Measurements from ENCODE around the gene RAD51B. TPM values are rescaled to one million over a fixed set of nuclear protein-coding genes. Genes with fewer than 3 reads are reported as not detected.

RAD51B gene
- total and polyA plus RNA-seq, 2 of the 13 experiments (the other 11 are each of a cell fraction or from before 2014, with no cell fraction given) = 7.0 to 9.5 TPM

DNA sequence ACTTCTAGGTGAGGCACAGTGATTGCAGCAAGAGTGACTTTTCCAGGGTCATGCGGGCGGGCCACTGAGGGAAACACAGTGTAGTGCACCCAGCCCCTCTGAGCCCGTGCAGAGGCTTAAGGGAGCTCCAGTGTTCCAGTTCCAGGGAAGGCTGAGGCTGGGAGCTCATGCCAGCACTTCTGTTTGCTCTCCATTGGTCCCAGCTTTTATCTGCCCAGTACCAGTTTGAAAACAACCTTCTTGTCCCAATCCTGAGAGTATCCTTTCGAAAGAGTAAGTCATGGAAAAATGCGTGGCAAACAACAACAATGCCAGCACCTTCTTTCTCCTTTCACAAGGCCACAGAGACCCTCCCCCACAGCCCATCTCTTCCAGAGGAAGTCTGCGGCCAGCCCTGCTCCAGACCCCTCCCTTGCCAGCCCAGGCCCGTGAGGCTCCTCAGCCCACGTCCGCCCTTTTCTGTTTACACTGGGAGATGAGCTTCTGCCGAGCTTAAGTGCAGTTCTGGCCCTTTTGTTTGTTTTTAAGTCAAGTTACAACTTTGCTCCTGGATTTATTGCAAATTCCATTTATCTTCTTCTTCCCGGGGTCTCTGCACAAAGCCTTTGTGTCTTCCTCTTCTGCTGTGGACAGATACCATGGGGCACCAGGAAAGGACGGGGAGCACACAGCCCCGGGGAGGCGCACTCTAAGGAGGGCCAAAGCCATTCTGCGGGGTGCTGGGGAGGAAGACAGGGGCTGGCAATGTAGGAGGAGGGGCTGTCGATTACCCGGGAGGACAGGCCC is 787.7 kb downstream of the RAD51B start (continued):
- TF ChIP-seq, protein P1, sequence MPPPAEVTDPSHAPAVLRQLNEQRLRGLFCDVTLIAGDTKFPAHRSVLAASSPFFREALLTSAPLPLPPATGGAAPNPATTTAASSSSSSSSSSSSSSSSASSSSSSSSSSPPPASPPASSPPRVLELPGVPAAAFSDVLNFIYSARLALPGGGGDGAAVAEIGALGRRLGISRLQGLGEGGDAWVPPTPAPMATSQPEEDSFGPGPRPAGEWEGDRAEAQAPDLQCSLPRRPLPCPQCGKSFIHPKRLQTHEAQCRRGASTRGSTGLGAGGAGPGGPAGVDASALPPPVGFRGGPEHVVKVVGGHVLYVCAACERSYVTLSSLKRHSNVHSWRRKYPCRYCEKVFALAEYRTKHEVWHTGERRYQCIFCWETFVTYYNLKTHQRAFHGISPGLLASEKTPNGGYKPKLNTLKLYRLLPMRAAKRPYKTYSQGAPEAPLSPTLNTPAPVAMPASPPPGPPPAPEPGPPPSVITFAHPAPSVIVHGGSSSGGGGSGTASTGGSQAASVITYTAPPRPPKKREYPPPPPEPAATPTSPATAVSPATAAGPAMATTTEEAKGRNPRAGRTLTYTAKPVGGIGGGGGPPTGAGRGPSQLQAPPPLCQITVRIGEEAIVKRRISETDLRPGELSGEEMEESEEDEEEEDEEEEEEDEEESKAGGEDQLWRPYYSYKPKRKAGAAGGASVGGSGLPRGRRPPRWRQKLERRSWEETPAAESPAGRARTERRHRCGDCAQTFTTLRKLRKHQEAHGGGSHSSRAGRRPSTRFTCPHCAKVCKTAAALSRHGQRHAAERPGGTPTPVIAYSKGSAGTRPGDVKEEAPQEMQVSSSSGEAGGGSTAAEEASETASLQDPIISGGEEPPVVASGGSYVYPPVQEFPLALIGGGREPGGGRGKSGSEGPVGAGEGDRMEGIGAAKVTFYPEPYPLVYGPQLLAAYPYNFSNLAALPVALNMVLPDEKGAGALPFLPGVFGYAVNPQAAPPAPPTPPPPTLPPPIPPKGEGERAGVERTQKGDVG (CRISPR knock-in tag; IDR thresholded peaks at IDR 0.05; ENCODE audit: borderline replicate concordance) = 0 out of 2 replicates have a peak, but pooled peaks have one; percentile 5
- TF ChIP-seq, protein P2, sequence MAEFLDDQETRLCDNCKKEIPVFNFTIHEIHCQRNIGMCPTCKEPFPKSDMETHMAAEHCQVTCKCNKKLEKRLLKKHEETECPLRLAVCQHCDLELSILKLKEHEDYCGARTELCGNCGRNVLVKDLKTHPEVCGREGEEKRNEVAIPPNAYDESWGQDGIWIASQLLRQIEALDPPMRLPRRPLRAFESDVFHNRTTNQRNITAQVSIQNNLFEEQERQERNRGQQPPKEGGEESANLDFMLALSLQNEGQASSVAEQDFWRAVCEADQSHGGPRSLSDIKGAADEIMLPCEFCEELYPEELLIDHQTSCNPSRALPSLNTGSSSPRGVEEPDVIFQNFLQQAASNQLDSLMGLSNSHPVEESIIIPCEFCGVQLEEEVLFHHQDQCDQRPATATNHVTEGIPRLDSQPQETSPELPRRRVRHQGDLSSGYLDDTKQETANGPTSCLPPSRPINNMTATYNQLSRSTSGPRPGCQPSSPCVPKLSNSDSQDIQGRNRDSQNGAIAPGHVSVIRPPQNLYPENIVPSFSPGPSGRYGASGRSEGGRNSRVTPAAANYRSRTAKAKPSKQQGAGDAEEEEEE (CRISPR knock-in tag; IDR thresholded peaks at IDR 0.05; ENCODE audit: borderline replicate concordance) = no peak
- no peak for TF ChIP-seq ZNF558 (CRISPR knock-in tag; IDR thresholded peaks at IDR 0.05; ENCODE audit: borderline replicate concordance)
- no peak for TF ChIP-seq ZNF564 (CRISPR knock-in tag; IDR thresholded peaks at IDR 0.05)
- peak; percentile 58 for TF ChIP-seq RXRA (CRISPR knock-in tag; IDR thresholded peaks at IDR 0.05)
- peak; percentile 83 for TF ChIP-seq RCOR2 (CRISPR knock-in tag; IDR thresholded peaks at IDR 0.05)
- no peak for TF ChIP-seq PAF1 (CRISPR knock-in tag; IDR thresholded peaks at IDR 0.05)
- TF ChIP-seq MYC (CRISPR knock-in tag; IDR thresholded peaks at IDR 0.05; ENCODE audit: borderline replicate concordance) = 0 out of 2 replicates have a peak, but pooled peaks have one; percentile 10
- no peak for TF ChIP-seq ZNF543 (CRISPR knock-in tag; IDR thresholded peaks at IDR 0.05)
- TF ChIP-seq, protein P3, sequence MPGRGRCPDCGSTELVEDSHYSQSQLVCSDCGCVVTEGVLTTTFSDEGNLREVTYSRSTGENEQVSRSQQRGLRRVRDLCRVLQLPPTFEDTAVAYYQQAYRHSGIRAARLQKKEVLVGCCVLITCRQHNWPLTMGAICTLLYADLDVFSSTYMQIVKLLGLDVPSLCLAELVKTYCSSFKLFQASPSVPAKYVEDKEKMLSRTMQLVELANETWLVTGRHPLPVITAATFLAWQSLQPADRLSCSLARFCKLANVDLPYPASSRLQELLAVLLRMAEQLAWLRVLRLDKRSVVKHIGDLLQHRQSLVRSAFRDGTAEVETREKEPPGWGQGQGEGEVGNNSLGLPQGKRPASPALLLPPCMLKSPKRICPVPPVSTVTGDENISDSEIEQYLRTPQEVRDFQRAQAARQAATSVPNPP (CRISPR knock-in tag; IDR thresholded peaks at IDR 0.05) = no peak
- TF ChIP-seq, protein P4, sequence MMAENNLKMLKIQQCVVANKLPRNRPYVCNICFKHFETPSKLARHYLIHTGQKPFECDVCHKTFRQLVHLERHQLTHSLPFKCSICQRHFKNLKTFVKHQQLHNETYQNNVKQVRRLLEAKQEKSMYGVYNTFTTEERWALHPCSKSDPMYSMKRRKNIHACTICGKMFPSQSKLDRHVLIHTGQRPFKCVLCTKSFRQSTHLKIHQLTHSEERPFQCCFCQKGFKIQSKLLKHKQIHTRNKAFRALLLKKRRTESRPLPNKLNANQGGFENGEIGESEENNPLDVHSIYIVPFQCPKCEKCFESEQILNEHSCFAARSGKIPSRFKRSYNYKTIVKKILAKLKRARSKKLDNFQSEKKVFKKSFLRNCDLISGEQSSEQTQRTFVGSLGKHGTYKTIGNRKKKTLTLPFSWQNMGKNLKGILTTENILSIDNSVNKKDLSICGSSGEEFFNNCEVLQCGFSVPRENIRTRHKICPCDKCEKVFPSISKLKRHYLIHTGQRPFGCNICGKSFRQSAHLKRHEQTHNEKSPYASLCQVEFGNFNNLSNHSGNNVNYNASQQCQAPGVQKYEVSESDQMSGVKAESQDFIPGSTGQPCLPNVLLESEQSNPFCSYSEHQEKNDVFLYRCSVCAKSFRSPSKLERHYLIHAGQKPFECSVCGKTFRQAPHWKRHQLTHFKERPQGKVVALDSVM (CRISPR knock-in tag; IDR thresholded peaks at IDR 0.05) = no peak
- TF ChIP-seq ZNF343 (CRISPR knock-in tag; IDR thresholded peaks at IDR 0.05) = 0 out of 2 replicates have a peak, but pooled peaks have one; percentile 23
- TF ChIP-seq ELF3 (CRISPR knock-in tag; IDR thresholded peaks at IDR 0.05) = 0 out of 2 replicates have a peak, but pooled peaks have one; percentile 29
- TF ChIP-seq ZNF441 (CRISPR knock-in tag; IDR thresholded peaks at IDR 0.05; ENCODE audit: borderline replicate concordance) = no peak
- TF ChIP-seq SAFB2 (CRISPR knock-in tag; IDR thresholded peaks at IDR 0.05; ENCODE audit: borderline replicate concordance, low read depth) = no peak; the same call in 1 of the 2 replicates
- no peak for TF ChIP-seq ADNP (CRISPR knock-in tag; IDR thresholded peaks at IDR 0.05)
- TF ChIP-seq, protein P5, sequence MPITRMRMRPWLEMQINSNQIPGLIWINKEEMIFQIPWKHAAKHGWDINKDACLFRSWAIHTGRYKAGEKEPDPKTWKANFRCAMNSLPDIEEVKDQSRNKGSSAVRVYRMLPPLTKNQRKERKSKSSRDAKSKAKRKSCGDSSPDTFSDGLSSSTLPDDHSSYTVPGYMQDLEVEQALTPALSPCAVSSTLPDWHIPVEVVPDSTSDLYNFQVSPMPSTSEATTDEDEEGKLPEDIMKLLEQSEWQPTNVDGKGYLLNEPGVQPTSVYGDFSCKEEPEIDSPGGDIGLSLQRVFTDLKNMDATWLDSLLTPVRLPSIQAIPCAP (CRISPR knock-in tag; IDR thresholded peaks at IDR 0.05; ENCODE audit: low read depth) = no peak
- TF ChIP-seq ZNF510 (CRISPR knock-in tag; IDR thresholded peaks at IDR 0.05; ENCODE audit: low read depth) = no peak
- no peak for TF ChIP-seq CBX1 (IDR thresholded peaks at IDR 0.05; ENCODE audit: low read depth)
- TF ChIP-seq ARNT (IDR thresholded peaks at IDR 0.05) = no peak
- TF ChIP-seq BCL6 (CRISPR knock-in tag; IDR thresholded peaks at IDR 0.05) = peak; percentile 51

Measured in HepG2 (cell line).